ENCODE data around the gene SCO2.

SCO2 gene

GRCh38 chr22:50483556-50483955 is 41.8 kb downstream of the SCO2 start:
- Histone ChIP-seq H3K36me3 (ENCODE audit: control insufficient read depth, insufficient read depth, low read length) (no peaks in the 10 kb centered on the region), H3K9me3 (ENCODE audit: control insufficient read depth, low read length) (no peaks in the 10 kb centered on the region), H3K27ac (ENCODE audit: insufficient read depth, low read depth, low read length, poor library complexity, severe bottlenecking) (no peak overlapping the region), H3K4me3 (ENCODE audit: insufficient read depth, low read depth, low read length) (no peak overlapping the region), H3K27me3 (ENCODE audit: control insufficient read depth, insufficient read depth, low read length, poor library complexity, severe bottlenecking) (peaks cover 36% of the 10 kb centered on the region), H3K4me1 (ENCODE audit: control insufficient read depth, insufficient read depth, low read length) (no peaks in the 10 kb centered on the region)
- WGBS, 2 experiments = 92 to 94% methylated on average over 8 of the region's 8 CpGs

- 92 to 95% methylated on average over 10 of the region's 10 CpGs for WGBS, 2 experiments
- Histone ChIP-seq H3K27ac (ENCODE audit: insufficient read depth, low read depth, low read length, poor library complexity, severe bottlenecking) (no peak overlapping the region), H3K36me3 (ENCODE audit: control insufficient read depth, insufficient read depth, low read length) (no peaks in the 10 kb centered on the region), H3K27me3 (ENCODE audit: control insufficient read depth, insufficient read depth, low read length, poor library complexity, severe bottlenecking) (peaks cover 36% of the 10 kb centered on the region), H3K9me3 (ENCODE audit: control insufficient read depth, low read length) (no peaks in the 10 kb centered on the region), H3K4me1 (ENCODE audit: control insufficient read depth, insufficient read depth, low read length) (no peaks in the 10 kb centered on the region), H3K4me3 (ENCODE audit: insufficient read depth, low read depth, low read length) (no peak overlapping the region)
These were observed 42.3 kb downstream of the SCO2 start for GRCh38 chr22:50483106-50483505.

DNA sequence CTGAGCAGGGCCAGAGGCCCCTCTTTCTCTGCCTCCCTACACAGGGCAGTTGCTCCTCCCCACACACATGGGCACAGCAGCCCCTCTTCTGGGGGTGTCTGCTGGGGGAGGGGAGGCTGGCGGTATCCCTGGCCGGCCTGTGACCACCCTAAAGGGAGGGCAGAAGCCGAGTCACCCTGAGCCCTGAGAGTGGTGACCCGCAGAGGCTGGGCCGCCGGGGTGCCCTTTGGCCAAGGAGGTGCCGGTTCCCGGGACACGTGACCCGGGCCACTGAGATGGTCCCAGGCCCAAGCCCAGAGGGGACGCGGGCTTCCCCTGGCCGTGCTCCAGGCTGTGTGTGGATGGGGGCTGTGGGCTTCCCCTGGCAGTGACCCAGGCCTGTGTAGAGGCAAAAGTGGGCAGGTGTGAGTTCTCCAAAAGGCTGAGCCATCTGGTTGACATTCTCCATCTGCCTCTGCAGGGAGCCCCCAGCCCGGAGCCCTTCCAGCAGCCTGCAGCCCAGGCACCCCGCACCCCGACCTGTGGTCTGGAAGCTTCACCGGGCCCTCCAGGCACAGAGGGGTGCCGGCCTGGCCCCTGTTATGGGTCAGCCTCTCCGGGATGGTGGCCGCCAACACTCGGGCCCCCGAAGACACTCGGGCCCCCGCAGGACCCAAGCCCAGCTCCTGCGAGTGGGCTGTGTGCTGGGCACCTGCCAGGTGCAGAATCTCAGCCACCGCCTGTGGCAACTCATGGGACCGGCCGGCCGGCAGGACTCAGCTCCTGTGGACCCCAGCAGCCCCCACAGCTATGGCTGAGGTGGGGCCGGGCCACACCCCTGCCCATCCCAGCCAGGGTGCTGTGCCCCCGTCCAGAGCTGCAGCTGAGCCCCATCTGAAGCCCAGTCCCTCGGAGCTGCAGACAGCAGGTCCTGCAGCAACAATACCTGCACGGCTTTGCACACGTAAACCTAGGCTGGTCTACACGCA is 43.0 kb downstream of the SCO2 start:
- WGBS, 2 experiments = 82 to 83% methylated on average over 35 of the region's 35 CpGs
- peaks cover 36% of the 10 kb centered on the region for H3K27me3 ChIP-seq (ENCODE audit: control insufficient read depth, insufficient read depth, low read length, poor library complexity, severe bottlenecking)
- H3K4me3 ChIP-seq (ENCODE audit: insufficient read depth, low read depth, low read length) = peak overlapping the region; percentile 31
- H3K27ac ChIP-seq (ENCODE audit: insufficient read depth, low read depth, low read length, poor library complexity, severe bottlenecking) = no peak overlapping the region
- no peaks in the 10 kb centered on the region for H3K9me3 ChIP-seq (ENCODE audit: control insufficient read depth, low read length)
- H3K36me3 ChIP-seq (ENCODE audit: control insufficient read depth, insufficient read depth, low read length) = no peaks in the 10 kb centered on the region
- no peaks in the 10 kb centered on the region for H3K4me1 ChIP-seq (ENCODE audit: control insufficient read depth, insufficient read depth, low read length)

DNA sequence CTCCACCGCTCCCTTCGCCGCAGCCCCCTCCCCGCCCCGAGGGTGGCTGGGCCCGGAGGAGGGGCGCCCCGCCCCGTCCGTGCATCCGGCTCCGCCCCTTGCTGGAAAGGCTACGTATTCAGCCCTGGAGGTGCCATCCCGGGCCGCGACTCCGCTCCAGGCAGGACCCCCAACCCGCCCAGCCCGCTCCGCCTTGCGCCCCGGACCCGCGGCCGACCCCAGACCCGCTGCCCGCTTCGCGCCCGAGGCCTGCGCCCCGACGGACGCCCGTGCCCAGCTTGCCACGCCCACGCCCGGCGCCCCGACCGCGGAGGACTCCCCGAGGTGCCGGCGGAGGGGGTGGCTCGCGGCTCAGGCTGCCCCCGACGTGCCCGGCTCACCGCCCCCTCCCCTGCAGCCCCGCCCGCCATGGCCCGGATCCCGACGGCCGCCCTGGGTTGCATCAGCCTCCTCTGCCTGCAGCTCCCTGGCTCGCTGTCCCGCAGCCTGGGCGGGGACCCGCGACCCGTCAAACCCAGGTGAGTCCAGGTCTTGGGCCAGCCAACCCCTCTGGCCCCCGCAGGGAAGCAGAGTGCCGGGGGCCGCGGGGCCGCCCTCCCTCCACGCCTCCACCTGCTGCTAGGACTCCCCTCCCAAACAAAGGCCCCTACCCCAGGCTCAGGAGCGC is 43.8 kb downstream of the SCO2 start, which contains the start of gene ADM2:
Gene ADM2 (plus strand): TSS at position 104 of the 667 bp plus-strand sequence. CDS start 305 bp downstream, at position 409.
- Histone ChIP-seq H3K4me1 (ENCODE audit: control insufficient read depth, insufficient read depth, low read length) (no peaks in the 10 kb centered on the region), H3K4me3 (ENCODE audit: insufficient read depth, low read depth, low read length) (peak within 1 kb of the TSS; percentile 31), H3K9me3 (ENCODE audit: control insufficient read depth, low read length) (no peaks in the 10 kb centered on the region), H3K27me3 (ENCODE audit: control insufficient read depth, insufficient read depth, low read length, poor library complexity, severe bottlenecking) (peaks cover 36% of the 10 kb centered on the region), H3K27ac (ENCODE audit: insufficient read depth, low read depth, low read length, poor library complexity, severe bottlenecking) (no peak within 1 kb of the TSS), H3K36me3 (ENCODE audit: control insufficient read depth, insufficient read depth, low read length) (no peaks in the 10 kb centered on the region)
- 3% methylated on average over 70 of the region's 70 CpGs for WGBS, 2 experiments

- H3K4me3 ChIP-seq (ENCODE audit: insufficient read depth, low read depth, low read length) = peak overlapping the region; percentile 31
- no peaks in the 10 kb centered on the region for H3K36me3 ChIP-seq (ENCODE audit: control insufficient read depth, insufficient read depth, low read length)
- peaks cover 36% of the 10 kb centered on the region for H3K27me3 ChIP-seq (ENCODE audit: control insufficient read depth, insufficient read depth, low read length, poor library complexity, severe bottlenecking)
- no peak overlapping the region for H3K27ac ChIP-seq (ENCODE audit: insufficient read depth, low read depth, low read length, poor library complexity, severe bottlenecking)
- H3K4me1 ChIP-seq (ENCODE audit: control insufficient read depth, insufficient read depth, low read length) = no peaks in the 10 kb centered on the region
- 6% methylated on average over 45 of the region's 45 CpGs for WGBS, 2 experiments
- H3K9me3 ChIP-seq (ENCODE audit: control insufficient read depth, low read length) = no peaks in the 10 kb centered on the region
These were observed 44.4 kb downstream of the SCO2 start for GRCh38 chr22:50481045-50481439.

GRCh38 chr22:50479721-50480120 is 45.7 kb downstream of the SCO2 start:
- Histone ChIP-seq H3K27me3 (ENCODE audit: control insufficient read depth, insufficient read depth, low read length, poor library complexity, severe bottlenecking) (peaks cover 36% of the 10 kb centered on the region), H3K4me3 (ENCODE audit: insufficient read depth, low read depth, low read length) (no peak overlapping the region), H3K4me1 (ENCODE audit: control insufficient read depth, insufficient read depth, low read length) (no peaks in the 10 kb centered on the region), H3K36me3 (ENCODE audit: control insufficient read depth, insufficient read depth, low read length) (no peaks in the 10 kb centered on the region), H3K9me3 (ENCODE audit: control insufficient read depth, low read length) (no peaks in the 10 kb centered on the region), H3K27ac (ENCODE audit: insufficient read depth, low read depth, low read length, poor library complexity, severe bottlenecking) (no peak overlapping the region)
- WGBS, 2 experiments = 81 to 85% methylated on average over 11 of the region's 11 CpGs

DNA sequence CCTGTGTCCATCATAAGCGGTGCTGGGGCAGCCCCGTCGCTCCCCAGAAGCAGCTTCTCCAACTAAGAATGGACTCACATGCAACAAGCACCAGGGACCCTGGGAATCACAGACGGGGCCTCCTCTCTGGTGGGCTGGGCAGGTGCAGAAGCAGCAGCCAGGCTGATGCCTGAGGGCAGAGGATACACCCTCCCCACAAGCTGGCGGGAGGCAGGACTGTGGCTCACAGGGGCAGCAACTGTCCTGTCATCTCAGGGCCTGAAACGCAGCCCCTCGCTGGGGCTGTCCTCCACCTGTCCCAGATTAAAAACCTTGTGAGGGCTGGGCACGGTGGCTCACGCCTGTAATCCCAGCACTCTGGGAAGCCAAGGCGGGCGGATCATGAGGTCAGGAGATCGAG is 47.5 kb downstream of the SCO2 start:
- no peaks in the 10 kb centered on the region for H3K9me3 ChIP-seq (ENCODE audit: control insufficient read depth, low read length)
- WGBS, 2 experiments = 87 to 93% methylated on average over 12 of the region's 12 CpGs

DNA sequence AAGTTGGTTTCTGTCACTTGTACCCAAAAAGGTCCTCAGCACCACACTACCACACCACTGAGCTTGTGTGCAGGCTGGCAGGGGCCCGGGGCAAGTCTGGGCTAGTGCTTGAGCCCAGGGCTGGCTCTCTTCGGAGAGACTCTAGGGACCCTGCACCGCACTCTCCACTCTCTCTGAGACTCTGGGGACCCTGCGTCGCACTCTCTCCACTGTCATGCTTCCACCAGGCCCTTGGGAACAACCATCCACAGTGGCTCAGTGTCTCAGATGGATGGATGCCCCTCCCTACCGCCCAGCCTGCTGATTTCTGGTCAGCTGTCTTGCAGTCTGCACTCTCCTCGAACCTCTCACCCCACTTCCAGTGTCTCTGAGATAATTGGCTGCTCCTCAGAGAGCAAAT is 48.5 kb downstream of the SCO2 start:
- peaks cover 32% of the 10 kb centered on the region for H3K27me3 ChIP-seq (ENCODE audit: control insufficient read depth, insufficient read depth, low read length, poor library complexity, severe bottlenecking)
- H3K9me3 ChIP-seq (ENCODE audit: control insufficient read depth, low read length) = no peaks in the 10 kb centered on the region
- H3K4me1 ChIP-seq (ENCODE audit: control insufficient read depth, insufficient read depth, low read length) = peaks cover 14% of the 10 kb centered on the region
- no peak overlapping the region for H3K27ac ChIP-seq (ENCODE audit: insufficient read depth, low read depth, low read length, poor library complexity, severe bottlenecking)
- no peaks in the 10 kb centered on the region for H3K36me3 ChIP-seq (ENCODE audit: control insufficient read depth, insufficient read depth, low read length)
- 82 to 88% methylated on average over 7 of the region's 7 CpGs for WGBS, 2 experiments
- H3K4me3 ChIP-seq (ENCODE audit: insufficient read depth, low read depth, low read length) = no peak overlapping the region

More for the DNA sequence above, 47.5 kb downstream of the SCO2 start:
- no peak overlapping the region for H3K4me3 ChIP-seq (ENCODE audit: insufficient read depth, low read depth, low read length)
- peaks cover 11% of the 10 kb centered on the region for H3K4me1 ChIP-seq (ENCODE audit: control insufficient read depth, insufficient read depth, low read length)
- H3K27me3 ChIP-seq (ENCODE audit: control insufficient read depth, insufficient read depth, low read length, poor library complexity, severe bottlenecking) = peaks cover 36% of the 10 kb centered on the region
- no peaks in the 10 kb centered on the region for H3K36me3 ChIP-seq (ENCODE audit: control insufficient read depth, insufficient read depth, low read length)
- no peak overlapping the region for H3K27ac ChIP-seq (ENCODE audit: insufficient read depth, low read depth, low read length, poor library complexity, severe bottlenecking)

DNA sequence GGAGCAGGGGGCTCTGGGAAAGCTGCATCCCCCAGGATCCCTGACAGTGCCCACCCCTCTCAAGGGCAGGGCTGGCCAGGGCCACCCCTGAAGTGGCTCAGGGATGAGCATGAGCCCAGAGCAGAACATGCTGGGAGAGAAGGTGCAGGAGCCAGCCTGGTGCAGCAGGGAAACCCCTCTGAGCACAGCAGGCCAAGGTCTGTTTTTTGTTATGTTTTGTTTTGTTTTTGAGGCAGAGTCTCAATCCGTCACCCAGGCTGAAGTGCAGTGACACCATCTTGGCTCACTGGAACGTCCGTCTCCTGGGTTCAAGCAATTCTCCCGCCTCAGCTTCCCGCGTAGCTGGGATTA is 49.8 kb downstream of the SCO2 start:
- H3K4me1 ChIP-seq (ENCODE audit: control insufficient read depth, insufficient read depth, low read length) = peaks cover 16% of the 10 kb centered on the region
- peaks cover 20% of the 10 kb centered on the region for H3K27me3 ChIP-seq (ENCODE audit: control insufficient read depth, insufficient read depth, low read length, poor library complexity, severe bottlenecking)
- no peak overlapping the region for H3K4me3 ChIP-seq (ENCODE audit: insufficient read depth, low read depth, low read length)
- H3K27ac ChIP-seq (ENCODE audit: insufficient read depth, low read depth, low read length, poor library complexity, severe bottlenecking) = no peak overlapping the region
- no peaks in the 10 kb centered on the region for H3K9me3 ChIP-seq (ENCODE audit: control insufficient read depth, low read length)
- 87 to 94% methylated on average over 6 of the region's 6 CpGs for WGBS, 2 experiments
- no peaks in the 10 kb centered on the region for H3K36me3 ChIP-seq (ENCODE audit: control insufficient read depth, insufficient read depth, low read length)
